Testis (tissue), 2 donors: ENCODE data around the gene MIGA1.

ENCODE experiments used
- CTCF ChIP-seq, 3 experiments: fragments of 450-650 bp in 2 of 3; fragments of 200-600 bp in 1 of 3; sonication (generic) in 1 of 3; IDR thresholded peaks; one replicate each; pipeline ENCODE4 v1.5.1; 2016 to 2019; ENCODE audit warnings: antibody characterized with exemption in 3 of 3, mild to moderate bottlenecking in 2 of 3, moderate library complexity in 1 of 3
- POLR2A ChIP-seq: fragments of 450-650 bp; IDR thresholded peaks from one replicate; pipeline ENCODE4 v1.6.1; 2017; ENCODE audit warnings: antibody characterized with exemption, mild to moderate bottlenecking, moderate library complexity

DNA sequence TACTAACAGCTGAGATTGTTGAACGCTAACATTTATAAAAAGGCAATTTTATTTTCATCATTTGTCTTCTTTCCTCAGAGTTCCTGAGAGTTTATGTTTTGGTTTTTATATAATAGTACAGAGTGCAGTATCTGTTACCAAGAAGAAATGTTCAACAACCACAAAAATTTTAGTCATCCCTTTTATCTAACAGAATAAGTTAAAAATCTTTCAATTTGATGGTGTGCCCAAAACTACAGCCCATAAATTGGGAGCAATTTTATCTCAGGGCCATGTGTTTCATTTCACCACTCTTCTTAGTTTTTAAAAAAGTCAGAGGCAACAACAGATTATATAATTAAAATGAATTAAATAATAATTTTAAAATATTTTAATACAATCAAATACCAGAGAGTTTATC, 146.1 kb downstream of the MIGA1 start:
- TF ChIP-seq CTCF (IDR thresholded peaks at IDR 0.05) (no peak), POLR2A (no peak)
